SK-N-SH (cell line): Measurements from ENCODE around the gene STAG2. TPM values are rescaled to one million over a fixed set of nuclear protein-coding genes. Genes with fewer than 3 reads are reported as not detected.

Experiments used
- CTCF ChIA-PET: fragments of 300-600, 350-600 bp; formaldehyde crosslinking; extraction: SDS; loops from one replicate; lab custom pipeline; 2021; lab: Yijun Ruan, JAX
- POLR2A ChIA-PET: fragments of 350-600 bp; sonication (Branson Sonifier 250); formaldehyde crosslinking; extraction: SDS; loops from one replicate; lab custom pipeline; 2020; ENCODE audit warnings: antibody characterized with exemption, inconsistent platforms; lab: Yijun Ruan, JAX
- DNase-seq: peaks from one replicate; pipeline ENCODE4 v3.0.0; 2012
- H2AFZ ChIP-seq: fragments of 200-600 bp; sonication (generic); 2 replicates; pipeline ENCODE4 v1.8.1; 2016; ENCODE audit warnings: antibody characterized with exemption, mild to moderate bottlenecking, low read depth
- H3F3A ChIP-seq: fragments of 200-600 bp; sonication (generic); replicated peaks from 2 replicates; pipeline ENCODE3; 2016; ENCODE audit warnings: antibody characterized with exemption, mild to moderate bottlenecking; ENCODE audit not compliant: insufficient read depth
- H3K27ac ChIP-seq, 2 experiments: fragments of 200-500 bp in 1 of 2; fragments of 200-600 bp in 1 of 2; sonication (Bioruptor generic) in 1 of 2; sonication (generic), shearing (Covaris generic) in 1 of 2; 2 replicates each; pipeline versions ENCODE4 v1.5.1 to v1.6.1; 2014 to 2016; ENCODE audit warnings: low read depth in 2 of 2, inconsistent platforms in 1 of 2, low read length in 1 of 2, mild to moderate bottlenecking in 1 of 2, mixed read lengths in 1 of 2
- H3K27me3 ChIP-seq: fragments of 200-600 bp; sonication (generic), shearing (Covaris generic); 2 replicates; pipeline ENCODE4 v1.6.1; 2016; ENCODE audit warnings: mixed run types; ENCODE audit not compliant: insufficient read depth
- H3K36me3 ChIP-seq, 2 experiments: fragments of 200-500 bp in 1 of 2; fragments of 200-600 bp in 1 of 2; sonication (Bioruptor generic) in 1 of 2; sonication (generic) in 1 of 2; replicated peaks in 1 of 2; 2 replicates each; pipeline versions ENCODE3 to v1.5.1; 2014 to 2016; ENCODE audit warnings: low read length in 1 of 2, mild to moderate bottlenecking in 1 of 2; ENCODE audit not compliant: insufficient read depth in 2 of 2, control insufficient read depth in 1 of 2
- H3K4me1 ChIP-seq, 2 experiments: fragments of 200-500 bp in 1 of 2; fragments of 200-600 bp in 1 of 2; sonication (Bioruptor generic) in 1 of 2; sonication (generic), shearing (Covaris generic) in 1 of 2; 2 replicates each; pipeline versions ENCODE4 v1.5.1 to v1.6.1; 2014 to 2016; ENCODE audit warnings: low read depth in 1 of 2, low read length in 1 of 2, mixed run types in 1 of 2; ENCODE audit not compliant: insufficient read depth in 2 of 2, control insufficient read depth in 1 of 2
- H3K4me2 ChIP-seq: fragments of 200-600 bp; sonication (generic), shearing (Covaris generic); 2 replicates; pipeline ENCODE4 v1.6.1; 2017; ENCODE audit warnings: mixed run types
- H3K4me3 ChIP-seq, 2 experiments: fragments of 200-500 bp in 1 of 2; fragments of 200-600 bp in 1 of 2; sonication (Bioruptor generic) in 1 of 2; sonication (generic), shearing (Covaris generic) in 1 of 2; 2 replicates each; pipeline versions ENCODE4 v1.5.1 to v1.8.1; 2014 to 2016; ENCODE audit warnings: low read depth in 2 of 2, inconsistent platforms in 1 of 2, low read length in 1 of 2, mild to moderate bottlenecking in 1 of 2, mixed read lengths in 1 of 2, moderate library complexity in 1 of 2
- H3K79me2 ChIP-seq: fragments of 200-600 bp; sonication (generic); 2 replicates; pipeline ENCODE4 v1.8.1; 2017; ENCODE audit warnings: mild to moderate bottlenecking; ENCODE audit not compliant: insufficient read depth
- H3K9ac ChIP-seq: fragments of 200-600 bp; sonication (generic); 2 replicates; pipeline ENCODE4 v1.6.1; 2017; ENCODE audit warnings: mixed run types
- H3K9me2 ChIP-seq: fragments of 200-600 bp; sonication (generic); 2 replicates; pipeline ENCODE4 v1.6.1; 2017; ENCODE audit warnings: mixed run types
- H3K9me3 ChIP-seq: fragments of 200-600 bp; sonication (generic); 2 replicates; pipeline ENCODE4 v1.6.1; 2017; ENCODE audit warnings: mixed run types, mild to moderate bottlenecking, moderate library complexity
- H4K20me1 ChIP-seq: fragments of 200-600 bp; sonication (generic); 2 replicates; pipeline ENCODE4 v1.6.1; 2017; ENCODE audit warnings: mild to moderate bottlenecking, mixed run types; ENCODE audit not compliant: insufficient read depth
- CHD2 ChIP-seq: fragments of 150-350 bp; IDR thresholded peaks from 2 replicates; pipeline ENCODE4 v1.6.1; 2018; ENCODE audit warnings: low read length; ENCODE audit not compliant: partially characterized antibody
- ELF1 ChIP-seq: IDR thresholded peaks from 2 replicates; pipeline ENCODE4 v1.4.0; 2012
- EZH2phosphoT487 ChIP-seq: fragments of 200-600 bp; sonication (generic); IDR thresholded peaks from 2 replicates; pipeline ENCODE4 v1.6.1; 2017; ENCODE audit warnings: low read depth, mixed run types, mild to moderate bottlenecking, antibody characterized with exemption, moderate library complexity, borderline replicate concordance
- FOSL2 ChIP-seq: IDR thresholded peaks from 2 replicates; pipeline ENCODE4 v1.4.0; 2012; ENCODE audit warnings: low read depth, mild to moderate bottlenecking, moderate library complexity, borderline replicate concordance
- FOXJ3 ChIP-seq: sonication (generic); formaldehyde crosslinking; IDR thresholded peaks from 2 replicates; pipeline ENCODE4 v1.5.1; 2020; ENCODE audit warnings: mild to moderate bottlenecking, missing genetic modification reagents
- GABPA ChIP-seq: IDR thresholded peaks from 2 replicates; pipeline ENCODE4 v1.4.0; 2012; ENCODE audit warnings: low read depth, mild to moderate bottlenecking
- IRF3 ChIP-seq: fragments of 150-350 bp; IDR thresholded peaks from 2 replicates; pipeline ENCODE4 v1.6.1; 2016; ENCODE audit warnings: mild to moderate bottlenecking, low read depth, low read length
- MAX ChIP-seq: IDR thresholded peaks from 2 replicates; pipeline ENCODE4 v1.4.0; 2012; ENCODE audit warnings: low read depth
- MEF2A ChIP-seq: IDR thresholded peaks from 2 replicates; pipeline ENCODE4 v1.4.0; 2012; ENCODE audit warnings: low read depth, borderline replicate concordance
- MXI1 ChIP-seq: IDR thresholded peaks from 2 replicates; pipeline ENCODE4 v1.6.1; 2012; ENCODE audit warnings: mild to moderate bottlenecking, low read depth, low read length, improper control_type of control experiment
- NRF1 ChIP-seq: IDR thresholded peaks from 2 replicates; pipeline ENCODE4 v1.6.1; 2012; ENCODE audit warnings: low read depth, mild to moderate bottlenecking, low read length
- POLR2AphosphoS5 ChIP-seq: IDR thresholded peaks from 2 replicates; pipeline ENCODE4 v1.6.1; 2012; ENCODE audit warnings: low read depth, low read length
- RAD21 ChIP-seq: IDR thresholded peaks from 2 replicates; pipeline ENCODE4 v1.6.1; 2012; ENCODE audit warnings: mild to moderate bottlenecking, low read length
- RCOR1 ChIP-seq: fragments of 150-350 bp; IDR thresholded peaks from 2 replicates; pipeline ENCODE4 v1.6.1; 2017; ENCODE audit warnings: antibody characterized with exemption, low read length
- REST ChIP-seq: IDR thresholded peaks from 2 replicates; pipeline ENCODE4 v1.6.1; 2012; ENCODE audit warnings: mild to moderate bottlenecking, low read depth, low read length, moderate library complexity
- SIN3A ChIP-seq: IDR thresholded peaks from 2 replicates; pipeline ENCODE4 v1.6.1; 2012; ENCODE audit warnings: low read depth, mild to moderate bottlenecking, low read length, moderate library complexity, borderline replicate concordance
- TAF1 ChIP-seq: IDR thresholded peaks from 2 replicates; pipeline ENCODE4 v1.6.1; 2012; ENCODE audit warnings: low read depth, mild to moderate bottlenecking, low read length, moderate library complexity, borderline replicate concordance
- TCF12 ChIP-seq: IDR thresholded peaks from 2 replicates; pipeline ENCODE4 v1.4.0; 2012
- TEAD4 ChIP-seq: IDR thresholded peaks from 2 replicates; pipeline ENCODE4 v1.4.0; 2012; ENCODE audit warnings: mild to moderate bottlenecking, borderline replicate concordance; ENCODE audit not compliant: insufficient read depth
- YY1 ChIP-seq: IDR thresholded peaks from 2 replicates; pipeline ENCODE4 v1.4.0; 2012; ENCODE audit warnings: low read depth, mild to moderate bottlenecking
- WGBS: methylation state at CpG from one replicate; pipeline ENCODE4 v1.1.6; 2017; ENCODE audit warnings: low lambda C conversion rate; 5-methylcytosine and 5-hydroxymethylcytosine counted together
- polyA plus RNA-seq, 3 experiments: library from polyadenylated mRNA; depleted of rRNA; stranded (reverse); fragments of >200 nt; gene quantifications; 2 replicates each; pipeline ENCODE4 v1.2.3, GENCODE V29; 2012
- TF ChIP-seq, protein P1 (sequence below): fragments of 150-350 bp; IDR thresholded peaks from 2 replicates; pipeline ENCODE4 v1.6.1; 2017; ENCODE audit warnings: antibody characterized with exemption, low read length, low read depth, borderline replicate concordance
- TF ChIP-seq, protein P2 (sequence below): IDR thresholded peaks from 2 replicates; pipeline ENCODE4 v1.4.0; 2012; ENCODE audit warnings: low read depth, borderline replicate concordance
- TF ChIP-seq, protein P3 (sequence below): IDR thresholded peaks from 2 replicates; pipeline ENCODE4; 2012
- TF ChIP-seq, protein P4 (sequence below): fragments of 200-600 bp; sonication (generic); IDR thresholded peaks from 2 replicates; pipeline ENCODE4 v1.6.1; 2017; ENCODE audit warnings: antibody characterized with exemption, mild to moderate bottlenecking, moderate library complexity

The STAG2 gene
- polyA plus RNA-seq, 1 of the 3 experiments (the other 2 are of a cell fraction), result 11.3 TPM

DNA sequence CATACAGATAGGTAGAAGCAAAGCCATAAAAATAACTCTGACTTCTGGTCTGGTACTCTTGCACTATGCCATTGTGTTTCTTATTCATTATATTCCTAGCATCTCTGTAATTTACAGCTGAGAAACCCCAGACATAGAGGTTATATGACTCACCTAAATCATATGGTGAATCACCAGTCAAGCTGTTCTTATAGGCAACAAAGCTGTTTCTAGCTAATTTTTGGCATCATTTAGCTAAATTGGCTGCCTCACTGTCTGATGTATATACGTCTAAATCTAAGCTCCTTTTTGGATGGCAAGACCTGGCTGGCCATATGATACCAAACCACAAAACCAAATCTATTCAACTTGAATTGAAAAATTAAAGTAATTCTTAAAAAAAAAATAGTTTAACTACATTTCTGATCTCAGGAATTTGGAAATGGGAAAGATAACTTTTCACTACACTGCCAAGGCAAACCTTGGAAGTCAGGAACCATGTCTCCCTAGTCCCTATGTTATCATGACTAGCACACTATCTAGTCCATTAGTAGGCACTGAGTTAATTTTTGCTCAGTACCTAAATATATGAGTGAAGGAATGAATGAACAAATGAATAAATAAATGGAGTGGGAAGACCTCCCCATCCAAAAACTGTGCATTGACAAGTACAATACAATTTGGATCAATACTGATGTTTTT is 41.3 kb upstream of the STAG2 start:
- ChIA-PET CTCF (no interaction called here), POLR2A (no interaction called here)
- no peaks in the 10 kb centered on the region for H3K36me3 ChIP-seq
- no peak overlapping the region for H3K4me3 ChIP-seq
- WGBS, result 0% methylated on average over 1 of the region's 1 CpG
- H4K20me1 ChIP-seq, result no peaks in the 10 kb centered on the region
- H3K4me2 ChIP-seq, result no peak overlapping the region
- no peaks in the 10 kb centered on the region for H3K4me1 ChIP-seq
- no peaks in the 10 kb centered on the region for H3K9me2 ChIP-seq
- peak overlapping the region in 1 of 2 experiments; percentile 27; a peak in 2 of 4 replicates for H3K27ac ChIP-seq
- H3K79me2 ChIP-seq, result no peaks in the 10 kb centered on the region
- H3K27me3 ChIP-seq, result no peaks in the 10 kb centered on the region; the same call in 1 of the 2 replicates
- H3K9ac ChIP-seq, result no peak overlapping the region
- no peak overlapping the region for H2AFZ ChIP-seq
- no peaks in the 10 kb centered on the region for H3K9me3 ChIP-seq
- H3F3A ChIP-seq, result peaks cover 6% of the 10 kb centered on the region
- no peak for DNase-seq
- TF ChIP-seq FOXJ3 (no peak), MXI1 (no peak), FOSL2 (peak; percentile 90), ELF1 (no peak), SIN3A (no peak), MEF2A (no peak), RCOR1 (no peak), TEAD4 (0 out of 2 replicates have a peak, but pooled peaks have one; percentile 48), TCF12 (peak; percentile 92), EZH2phosphoT487 (no peak), RAD21 (no peak), NRF1 (no peak), REST (no peak), YY1 (no peak), TAF1 (no peak), CHD2 (no peak), IRF3 (no peak), MAX (no peak), POLR2AphosphoS5 (peak; percentile 26; the same call in 1 of the 2 replicates), GABPA (no peak)
- TF ChIP-seq, protein P1, sequence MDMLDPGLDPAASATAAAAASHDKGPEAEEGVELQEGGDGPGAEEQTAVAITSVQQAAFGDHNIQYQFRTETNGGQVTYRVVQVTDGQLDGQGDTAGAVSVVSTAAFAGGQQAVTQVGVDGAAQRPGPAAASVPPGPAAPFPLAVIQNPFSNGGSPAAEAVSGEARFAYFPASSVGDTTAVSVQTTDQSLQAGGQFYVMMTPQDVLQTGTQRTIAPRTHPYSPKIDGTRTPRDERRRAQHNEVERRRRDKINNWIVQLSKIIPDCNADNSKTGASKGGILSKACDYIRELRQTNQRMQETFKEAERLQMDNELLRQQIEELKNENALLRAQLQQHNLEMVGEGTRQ, result no peak
- TF ChIP-seq, protein P2, sequence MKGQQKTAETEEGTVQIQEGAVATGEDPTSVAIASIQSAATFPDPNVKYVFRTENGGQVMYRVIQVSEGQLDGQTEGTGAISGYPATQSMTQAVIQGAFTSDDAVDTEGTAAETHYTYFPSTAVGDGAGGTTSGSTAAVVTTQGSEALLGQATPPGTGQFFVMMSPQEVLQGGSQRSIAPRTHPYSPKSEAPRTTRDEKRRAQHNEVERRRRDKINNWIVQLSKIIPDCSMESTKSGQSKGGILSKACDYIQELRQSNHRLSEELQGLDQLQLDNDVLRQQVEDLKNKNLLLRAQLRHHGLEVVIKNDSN, result no peak
- TF ChIP-seq, protein P3, sequence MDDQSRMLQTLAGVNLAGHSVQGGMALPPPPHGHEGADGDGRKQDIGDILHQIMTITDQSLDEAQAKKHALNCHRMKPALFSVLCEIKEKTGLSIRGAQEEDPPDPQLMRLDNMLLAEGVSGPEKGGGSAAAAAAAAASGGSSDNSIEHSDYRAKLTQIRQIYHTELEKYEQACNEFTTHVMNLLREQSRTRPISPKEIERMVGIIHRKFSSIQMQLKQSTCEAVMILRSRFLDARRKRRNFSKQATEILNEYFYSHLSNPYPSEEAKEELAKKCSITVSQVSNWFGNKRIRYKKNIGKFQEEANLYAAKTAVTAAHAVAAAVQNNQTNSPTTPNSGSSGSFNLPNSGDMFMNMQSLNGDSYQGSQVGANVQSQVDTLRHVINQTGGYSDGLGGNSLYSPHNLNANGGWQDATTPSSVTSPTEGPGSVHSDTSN, result peak; percentile 45
- TF ChIP-seq, protein P4, sequence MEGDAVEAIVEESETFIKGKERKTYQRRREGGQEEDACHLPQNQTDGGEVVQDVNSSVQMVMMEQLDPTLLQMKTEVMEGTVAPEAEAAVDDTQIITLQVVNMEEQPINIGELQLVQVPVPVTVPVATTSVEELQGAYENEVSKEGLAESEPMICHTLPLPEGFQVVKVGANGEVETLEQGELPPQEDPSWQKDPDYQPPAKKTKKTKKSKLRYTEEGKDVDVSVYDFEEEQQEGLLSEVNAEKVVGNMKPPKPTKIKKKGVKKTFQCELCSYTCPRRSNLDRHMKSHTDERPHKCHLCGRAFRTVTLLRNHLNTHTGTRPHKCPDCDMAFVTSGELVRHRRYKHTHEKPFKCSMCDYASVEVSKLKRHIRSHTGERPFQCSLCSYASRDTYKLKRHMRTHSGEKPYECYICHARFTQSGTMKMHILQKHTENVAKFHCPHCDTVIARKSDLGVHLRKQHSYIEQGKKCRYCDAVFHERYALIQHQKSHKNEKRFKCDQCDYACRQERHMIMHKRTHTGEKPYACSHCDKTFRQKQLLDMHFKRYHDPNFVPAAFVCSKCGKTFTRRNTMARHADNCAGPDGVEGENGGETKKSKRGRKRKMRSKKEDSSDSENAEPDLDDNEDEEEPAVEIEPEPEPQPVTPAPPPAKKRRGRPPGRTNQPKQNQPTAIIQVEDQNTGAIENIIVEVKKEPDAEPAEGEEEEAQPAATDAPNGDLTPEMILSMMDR, result no peak
